ENCODE data around the gene MMP20. TPM values are rescaled to one million over a fixed set of nuclear protein-coding genes. Genes with fewer than 3 reads are reported as not detected.
A peak's percentile ranks its signal among the peaks of the same experiment; 100 is the strongest.

The MMP20 gene
- total RNA-seq, 1 experiment from 2014 or later = not detected

GRCh38 chr11:102666331-102666957 is 41.3 kb upstream of the MMP20 start:
- intact Hi-C loops (cut with micrococcal nuclease; ENCODE audit: unreplicated experiment) = loop anchor here (5.0 to 10.0 kb wide), 5 partner anchors 54 to 374 kb away; no protein-coding TSS in a partner anchor
- ChIA-PET CTCF (interaction anchor here (0.6 to 2.4 kb wide), 19 partner anchors 8 to 1991 kb away, joined by 3 to 20 read pairs (median 4); no protein-coding TSS in a partner anchor), POLR2A (interaction anchor here (0.5 kb wide), 1 partner anchor 89 kb away, joined by 3 read pairs; no protein-coding TSS in a partner anchor)
- DNase-seq (ENCODE audit: low read depth, low spot score) (peak; percentile 41), ATAC-seq (peak; percentile 86)
- Histone ChIP-seq H3K4me3 (ENCODE audit: low read depth in 2 of 2, low read length in 2 of 2) (no peak overlapping the region), H3K9me3 (ENCODE audit: control insufficient read depth, insufficient read depth, low read depth, low read length) (no peaks in the 10 kb centered on the region), H3K36me3 (ENCODE audit: control insufficient read depth, insufficient read depth, low read length) (no peaks in the 10 kb centered on the region), H3K4me1 (ENCODE audit: control insufficient read depth, insufficient read depth, low read length) (peaks cover 10% of the 10 kb centered on the region), H3K27me3 (ENCODE audit: control insufficient read depth, insufficient read depth, low read length) (no peaks in the 10 kb centered on the region), H3K27ac (ENCODE audit: low read length) (peak overlapping the region; percentile 44; the same call in 1 of the 2 replicates)
- in situ Hi-C loops (cut with HindIII; ENCODE audit: low pct_unique_long_range_greater_than_20kb, low sequenced_read_pairs) = no loop called here
- TF ChIP-seq SIN3A (IDR thresholded peaks at IDR 0.05; ENCODE audit: borderline replicate concordance, insufficient read depth, low read depth, low read length) (no peak), CTCF (IDR thresholded peaks at IDR 0.05) (peak; percentile 92)
- no TSS peak for BruUV-seq (replicated peaks)

GRCh38 chr11:102664001-102664752 is 39.0 kb upstream of the MMP20 start:
- no peak for DNase-seq (ENCODE audit: low read depth, low spot score)
- no TSS peak for BruUV-seq (replicated peaks)

More at GRCh38 chr11:102664001-102664752, 39.0 kb upstream of the MMP20 start:
- no peak overlapping the region for H3K27ac ChIP-seq (ENCODE audit: low read length)
- no peak overlapping the region for H3K4me3 ChIP-seq (ENCODE audit: low read depth in 2 of 2, low read length in 2 of 2)
- CTCF ChIA-PET = no interaction called here
- POLR2A ChIA-PET = no interaction called here
- TF ChIP-seq POLR2AphosphoS5 (IDR thresholded peaks at IDR 0.05; ENCODE audit: low read depth, low read length) (no peak), REST (IDR thresholded peaks at IDR 0.05; ENCODE audit: insufficient read depth in 1 of 2, low read depth in 2 of 2, low read length in 1 of 2) (no peak), TCF7L2 (IDR thresholded peaks at IDR 0.05; ENCODE audit: low read depth, low read length) (no peak), CTCF (IDR thresholded peaks at IDR 0.05) (peak; percentile 53; the same call in 1 of the 2 replicates)
- intact Hi-C loops (cut with micrococcal nuclease; ENCODE audit: unreplicated experiment) = loop anchor here (10.0 kb wide), 1 partner anchor 269 kb away; no protein-coding TSS in a partner anchor
- in situ Hi-C loops (cut with HindIII; ENCODE audit: low pct_unique_long_range_greater_than_20kb, low sequenced_read_pairs) = no loop called here
- H3K27me3 ChIP-seq (ENCODE audit: control insufficient read depth, insufficient read depth, low read length) = no peaks in the 10 kb centered on the region
- H3K36me3 ChIP-seq (ENCODE audit: control insufficient read depth, insufficient read depth, low read length) = no peaks in the 10 kb centered on the region
- peaks cover 10% of the 10 kb centered on the region for H3K4me1 ChIP-seq (ENCODE audit: control insufficient read depth, insufficient read depth, low read length)
- ATAC-seq = no peak
- H3K9me3 ChIP-seq (ENCODE audit: control insufficient read depth, insufficient read depth, low read depth, low read length) = no peaks in the 10 kb centered on the region
